ENCODE measurements around the gene ADPGK.
"Not testable (repeated sequence)": the region's sequence is repeated elsewhere in the genome, so short reads cannot be mapped to it uniquely, and the experiment has no call there.

The ADPGK gene

GRCh38 chr15:72737723-72738122 lies 45.8 kb downstream of the ADPGK start:
- no peak for DNase-seq

GRCh38 chr15:72737061-72737460 lies 46.5 kb downstream of the ADPGK start:
- DNase-seq = no peak

- DNase-seq = no peak
Measured at GRCh38 chr15:72735111-72735510, 48.4 kb downstream of the ADPGK start.

- DNase-seq = no peak
Measured at GRCh38 chr15:72733941-72734738, 49.4 kb downstream of the ADPGK start.

- DNase-seq = no peak
Measured at GRCh38 chr15:72732516-72732915, 51.0 kb downstream of the ADPGK start.

- DNase-seq = no peak
Measured at GRCh38 chr15:72732086-72732485, 51.5 kb downstream of the ADPGK start.

- no peak for DNase-seq
Measured at GRCh38 chr15:72728821-72729220, 54.7 kb downstream of the ADPGK start.

- DNase-seq = not testable (repeated sequence)
Measured at GRCh38 chr15:72728249-72728648, 55.3 kb downstream of the ADPGK start.

GRCh38 chr15:72727154-72727553 lies 56.4 kb downstream of the ADPGK start:
- no peak for DNase-seq

- not testable (repeated sequence) for DNase-seq
Measured at GRCh38 chr15:72725851-72726250, 57.7 kb downstream of the ADPGK start.

- DNase-seq = no peak
Measured at GRCh38 chr15:72725446-72725845, 58.1 kb downstream of the ADPGK start.

GRCh38 chr15:72724028-72724427 lies 59.5 kb downstream of the ADPGK start:
- no peak for DNase-seq

- DNase-seq = peak; percentile 83
Measured at GRCh38 chr15:72722071-72722696, 61.4 kb downstream of the ADPGK start.

GRCh38 chr15:72708551-72709303 lies 74.8 kb downstream of the ADPGK start:
- not testable (repeated sequence) for DNase-seq

- DNase-seq = no peak
Measured at GRCh38 chr15:72706266-72706665, 77.3 kb downstream of the ADPGK start.
